Gastroesophageal sphincter (tissue), 4 donors: ENCODE results near the gene DUSP3. TPM values are rescaled to one million over a fixed set of nuclear protein-coding genes. Genes with fewer than 3 reads are reported as not detected.

Experiments
- ATAC-seq: fragments of 150-250 bp; one replicate; pipeline ENCODE4 v1.9.1; 2016; ENCODE audit warnings: mild to moderate bottlenecking, moderate library complexity
- H3K27ac ChIP-seq, 4 donors: fragments of 200-600 bp; sonication (generic) in 3 of 4; 1 replicate in 3 of 4; 2 replicates in 1 of 4; pipeline ENCODE4 v1.5.1; 2016 to 2019
- H3K27me3 ChIP-seq: fragments of 200-600 bp; sonication (generic); one replicate; pipeline ENCODE4 v1.5.1; 2019
- H3K36me3 ChIP-seq, 2 donors: fragments of 200-600 bp; sonication (generic); one replicate each; pipeline ENCODE4 v1.5.1; 2019; ENCODE audit warnings: control low read depth in 1 of 2
- H3K4me1 ChIP-seq, 3 donors: fragments of 200-600 bp; sonication (generic); 1 replicate in 2 of 3; 2 replicates in 1 of 3; pipeline ENCODE4 v1.5.1; 2016 to 2019; ENCODE audit warnings: control low read depth in 2 of 3
- H3K4me3 ChIP-seq, 2 donors: fragments of 200-600 bp; sonication (generic); one replicate each; pipeline ENCODE4 v1.5.1; 2019; ENCODE audit warnings: mild to moderate bottlenecking in 1 of 2, moderate library complexity in 1 of 2
- H3K9me3 ChIP-seq, 3 donors: fragments of 200-600 bp; sonication (generic); one replicate each; pipeline ENCODE4 v1.5.1; 2017 to 2019; ENCODE audit warnings: control low read depth in 2 of 3
- EP300 ChIP-seq: sonication (generic); formaldehyde crosslinking; IDR thresholded peaks from one replicate; pipeline ENCODE4 v1.6.1; 2017; ENCODE audit warnings: antibody characterized with exemption, mild to moderate bottlenecking
- POLR2A ChIP-seq, 2 donors: fragments of 450-650 bp; IDR thresholded peaks; one replicate each; pipeline ENCODE4 v1.6.1; 2017; ENCODE audit warnings: antibody characterized with exemption in 2 of 2, mild to moderate bottlenecking in 2 of 2, moderate library complexity in 1 of 2
- POLR2AphosphoS5 ChIP-seq: sonication (generic); formaldehyde crosslinking; IDR thresholded peaks from one replicate; pipeline ENCODE4 v1.6.1; 2017; ENCODE audit warnings: antibody characterized with exemption
- WGBS, 2 donors: methylation state at CpG; one replicate each; pipeline ENCODE4 v1.1.5; 2018; ENCODE audit warnings: low coverage in 1 of 2; 5-methylcytosine and 5-hydroxymethylcytosine counted together
- total RNA-seq, 4 donors: library from RNA; depleted of rRNA; stranded (reverse); fragments of >200 nt; gene quantifications; one replicate each; pipeline ENCODE4 v1.1.0, GENCODE V29; 2016
- TF ChIP-seq, protein P1 (sequence below), 4 experiments: fragments of 200-600 bp in 2 of 4; fragments of 450-650 bp in 2 of 4; sonication (generic) in 1 of 4; IDR thresholded peaks; one replicate each; pipeline ENCODE4 v1.5.1; 2017 to 2019; ENCODE audit warnings: antibody characterized with exemption in 4 of 4, mild to moderate bottlenecking in 2 of 4, moderate library complexity in 2 of 4

DUSP3 gene
- total RNA-seq, 4 donors from 2014 or later = 127 to 228 (median 154) TPM

DNA sequence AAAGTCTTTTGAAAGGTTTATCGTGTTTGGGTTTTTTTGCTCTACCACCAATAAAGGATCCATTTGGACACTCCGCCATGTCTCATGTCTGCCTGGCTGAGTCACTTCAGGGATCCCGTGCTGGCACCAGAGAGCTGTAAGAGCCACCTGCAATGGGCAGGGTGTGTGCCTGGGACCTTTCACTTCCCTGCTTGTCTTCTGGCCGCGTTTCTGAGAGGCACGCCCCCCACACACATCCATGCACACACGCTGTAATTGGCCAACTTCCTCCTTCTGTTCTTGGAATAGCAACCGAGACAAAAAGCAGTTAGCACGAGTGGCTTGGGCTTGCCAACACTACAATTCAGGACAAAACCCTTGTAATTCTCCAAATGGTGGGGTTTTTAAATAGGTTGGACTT is 10.4 kb downstream of the DUSP3 start:
- Histone ChIP-seq H3K4me3 (no peak overlapping the region), H3K36me3 (peaks cover 0 to 74% of the 10 kb centered on the region in 2 donors), H3K27me3 (no peaks in the 10 kb centered on the region), H3K9me3 (no peaks in the 10 kb centered on the region), H3K27ac (peak overlapping the region in 2 of 4 donors; percentile 19 to 26), H3K4me1 (peaks cover 0 to 34% (median 3%) of the 10 kb centered on the region in 3 donors)
- 49 to 81% methylated on average over 2 to 5 of the region's 9 CpGs for WGBS, 2 donors
- no peak for TF ChIP-seq POLR2AphosphoS5
- no peak for TF ChIP-seq EP300
- TF ChIP-seq, protein P1, sequence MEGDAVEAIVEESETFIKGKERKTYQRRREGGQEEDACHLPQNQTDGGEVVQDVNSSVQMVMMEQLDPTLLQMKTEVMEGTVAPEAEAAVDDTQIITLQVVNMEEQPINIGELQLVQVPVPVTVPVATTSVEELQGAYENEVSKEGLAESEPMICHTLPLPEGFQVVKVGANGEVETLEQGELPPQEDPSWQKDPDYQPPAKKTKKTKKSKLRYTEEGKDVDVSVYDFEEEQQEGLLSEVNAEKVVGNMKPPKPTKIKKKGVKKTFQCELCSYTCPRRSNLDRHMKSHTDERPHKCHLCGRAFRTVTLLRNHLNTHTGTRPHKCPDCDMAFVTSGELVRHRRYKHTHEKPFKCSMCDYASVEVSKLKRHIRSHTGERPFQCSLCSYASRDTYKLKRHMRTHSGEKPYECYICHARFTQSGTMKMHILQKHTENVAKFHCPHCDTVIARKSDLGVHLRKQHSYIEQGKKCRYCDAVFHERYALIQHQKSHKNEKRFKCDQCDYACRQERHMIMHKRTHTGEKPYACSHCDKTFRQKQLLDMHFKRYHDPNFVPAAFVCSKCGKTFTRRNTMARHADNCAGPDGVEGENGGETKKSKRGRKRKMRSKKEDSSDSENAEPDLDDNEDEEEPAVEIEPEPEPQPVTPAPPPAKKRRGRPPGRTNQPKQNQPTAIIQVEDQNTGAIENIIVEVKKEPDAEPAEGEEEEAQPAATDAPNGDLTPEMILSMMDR (IDR thresholded peaks at IDR 0.05) = no peak
- TF ChIP-seq POLR2A (IDR thresholded peaks at IDR 0.05) = no peak
- peak; percentile 66 for ATAC-seq

DNA sequence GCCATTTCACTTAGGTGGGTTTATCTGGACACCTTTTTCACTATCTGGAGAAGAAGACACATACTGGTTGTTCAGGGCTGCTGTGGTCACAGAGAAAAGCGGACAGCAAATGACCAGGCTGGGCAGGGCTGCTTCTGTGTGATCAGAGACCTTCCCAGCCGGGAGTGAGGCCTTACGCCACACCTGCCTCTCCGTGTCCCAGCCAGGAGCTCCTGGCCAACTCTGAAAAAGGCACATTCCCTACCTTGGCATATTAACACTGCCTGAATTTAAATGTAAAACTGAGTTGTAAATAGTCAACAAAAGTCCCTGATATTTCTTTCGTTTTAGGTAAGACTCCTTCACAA is 11.1 kb downstream of the DUSP3 start:
- Histone ChIP-seq H3K9me3 (no peaks in the 10 kb centered on the region), H3K36me3 (peaks cover 0 to 67% of the 10 kb centered on the region in 2 donors), H3K4me1 (peaks cover 0 to 32% (median 3%) of the 10 kb centered on the region in 3 donors), H3K27ac (peak overlapping the region in 1 of 4 donors; percentile 15), H3K27me3 (no peaks in the 10 kb centered on the region), H3K4me3 (no peak overlapping the region)
- TF ChIP-seq EP300 (no peak), POLR2A (IDR thresholded peaks at IDR 0.05) (no peak), POLR2AphosphoS5 (no peak)
- TF ChIP-seq, protein P1 (IDR thresholded peaks at IDR 0.05) = no peak
- 50 to 69% methylated on average over 2 to 5 of the region's 5 CpGs for WGBS, 2 donors
- no peak for ATAC-seq

DNA sequence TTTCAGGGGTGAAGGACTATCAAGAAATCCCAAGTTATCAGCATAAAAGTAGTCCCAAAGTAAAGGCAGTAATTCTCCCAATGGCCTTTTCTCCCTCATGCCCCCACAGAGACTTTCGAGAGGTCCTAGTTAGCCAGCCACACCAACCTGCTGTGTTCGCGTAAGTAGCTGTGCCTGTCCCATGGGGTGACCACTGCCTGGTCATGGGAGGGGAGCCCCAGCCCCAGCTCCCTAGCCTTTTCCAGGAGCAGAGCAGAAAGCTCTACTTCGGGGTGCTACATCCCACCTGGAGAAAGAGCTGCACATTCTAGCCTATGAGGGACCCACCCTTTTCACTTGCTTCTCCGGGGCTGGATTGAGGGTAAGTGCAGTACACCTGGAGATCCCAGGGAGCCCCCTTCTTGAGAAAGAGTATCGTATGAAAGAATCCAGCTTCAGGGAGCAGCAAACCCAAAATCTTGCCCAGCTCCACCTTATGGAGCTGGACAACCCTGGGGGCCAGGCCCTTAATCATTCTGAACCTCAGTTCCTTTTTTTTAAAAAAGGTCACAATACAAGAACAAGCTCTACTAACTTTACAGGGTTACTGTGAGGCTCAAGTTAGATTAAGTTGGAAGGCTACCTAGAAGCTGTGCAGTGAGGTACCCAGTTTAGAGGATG is 11.6 kb downstream of the DUSP3 start:
- no peaks in the 10 kb centered on the region for H3K27me3 ChIP-seq
- peaks cover 0 to 62% of the 10 kb centered on the region in 2 donors for H3K36me3 ChIP-seq
- ATAC-seq = no peak
- no peaks in the 10 kb centered on the region for H3K9me3 ChIP-seq
- WGBS, 2 donors = 67 to 88% methylated on average over 3 of the region's 6 CpGs
- no peak for TF ChIP-seq POLR2A (IDR thresholded peaks at IDR 0.05)
- TF ChIP-seq, protein P1 (IDR thresholded peaks at IDR 0.05) = no peak
- TF ChIP-seq EP300 = no peak
- no peak for TF ChIP-seq POLR2AphosphoS5
- peaks cover 0 to 27% (median 3%) of the 10 kb centered on the region in 3 donors for H3K4me1 ChIP-seq
- no peak overlapping the region for H3K4me3 ChIP-seq
- peak overlapping the region in 2 of 4 donors; percentile 1 to 26 for H3K27ac ChIP-seq

DNA sequence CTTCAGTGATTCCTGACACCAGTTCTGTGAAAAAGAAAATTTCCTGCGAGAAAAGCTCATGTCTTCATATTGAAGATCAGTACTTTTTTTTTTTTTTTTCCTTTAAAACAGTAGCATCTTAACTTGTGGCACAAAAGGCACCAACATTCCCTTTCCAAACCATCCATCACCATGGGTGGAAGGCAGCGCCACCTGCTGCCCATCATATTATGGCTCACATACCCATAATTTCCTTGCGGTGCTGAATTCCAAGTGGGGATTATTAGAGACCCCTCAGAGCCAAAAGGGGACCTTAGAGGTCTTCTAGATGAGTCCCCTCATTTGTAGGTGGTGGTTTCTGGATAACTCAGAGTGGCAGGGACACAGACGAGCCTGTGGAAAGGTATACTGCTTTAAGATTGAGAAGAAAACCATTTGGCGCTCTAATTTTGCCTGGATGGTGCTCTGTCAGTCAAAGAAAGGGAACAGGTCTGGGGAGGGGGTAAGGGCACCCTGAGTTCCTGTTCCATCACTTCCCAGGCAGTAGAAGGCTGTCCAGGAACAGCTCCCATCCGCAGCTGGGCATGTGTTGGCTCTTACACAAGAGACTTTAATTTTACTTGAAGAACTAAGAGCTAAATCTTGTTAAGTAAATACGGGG is 12.2 kb downstream of the DUSP3 start:
- WGBS, 2 donors = 18 to 61% methylated on average over 3 to 6 of the region's 7 CpGs
- H3K27ac ChIP-seq = peak overlapping the region in 2 of 4 donors; percentile 1 to 26
- peaks cover 0 to 25% (median 3%) of the 10 kb centered on the region in 3 donors for H3K4me1 ChIP-seq
- no peak overlapping the region for H3K4me3 ChIP-seq
- TF ChIP-seq, protein P1 (IDR thresholded peaks at IDR 0.05) = peak in 3 of 4 experiments; percentile 74 to 81 (median 77)
- TF ChIP-seq POLR2A (IDR thresholded peaks at IDR 0.05) = no peak
- no peaks in the 10 kb centered on the region for H3K27me3 ChIP-seq
- no peaks in the 10 kb centered on the region for H3K9me3 ChIP-seq
- H3K36me3 ChIP-seq = peaks cover 0 to 55% of the 10 kb centered on the region in 2 donors
- ATAC-seq = peak; percentile 48
